K562 (cell line): ENCODE data around the gene UBAC2. TPM values are rescaled to one million over a fixed set of nuclear protein-coding genes. Genes with fewer than 3 reads are reported as not detected.

Experiments
- ATAC-seq: fragments of 200-7000 bp; cut with Tn5 transposase; 3 replicates; pipeline ENCODE4 v1.9.1; 2020; ENCODE audit warnings: moderate library complexity
- BruUV-seq: library from RNA; stranded (reverse); fragments of 400-500 nt; replicated peaks from 2 replicates; lab custom pipeline; 2021; lab: Mats Ljungman, UMichigan
- CTCF ChIA-PET: fragments of 300-600 bp; formaldehyde crosslinking; extraction: SDS; loops from one replicate; lab custom pipeline; 2021; ENCODE audit warnings: low intra/inter-chr PET ratio; lab: Yijun Ruan, JAX
- POLR2A ChIA-PET: fragments of 300-600, 350-650 bp; sonication (Branson Sonifier 250); formaldehyde crosslinking; extraction: SDS; loops from one replicate; lab custom pipeline; 2021; ENCODE audit warnings: antibody characterized with exemption, inconsistent platforms; lab: Yijun Ruan, JAX
- DNase-seq, 4 experiments: peaks; one replicate each; pipeline versions ENCODE4 v3.0.0 to v3.0.0-alpha.2; 2011 to 2018; ENCODE audit warnings: low spot score in 3 of 4, mixed read lengths in 3 of 4; ENCODE audit errors: extremely low read depth in 1 of 4
- FAIRE-seq: peaks from 2 replicates; lab custom pipeline; 2011; peaks lifted over from hg19 to GRCh38; lab: Jason Lieb, UNC
- H2AFZ ChIP-seq: 2 replicates; pipeline ENCODE4 v1.6.0; 2011; ENCODE audit warnings: low read depth, low read length, control low read depth, inconsistent platforms
- H3K27ac ChIP-seq: fragments of 200-600 bp; 3 replicates; pipeline ENCODE4 v1.8.0; 2011; ENCODE audit warnings: low read depth, mild to moderate bottlenecking, control low read depth, inconsistent platforms, low read length, moderate library complexity, mixed read lengths; ENCODE audit errors: extremely low read depth
- H3K27me3 ChIP-seq, 2 experiments: fragments of 300-600 bp in 1 of 2; 2 replicates in 1 of 2; 3 replicates in 1 of 2; pipeline versions ENCODE4 v1.6.0 to v1.8.0; 2011; ENCODE audit warnings: inconsistent platforms in 2 of 2, low read length in 2 of 2, mild to moderate bottlenecking in 1 of 2, mixed read lengths in 1 of 2, moderate library complexity in 1 of 2; ENCODE audit not compliant: control insufficient read depth in 2 of 2, insufficient read depth in 2 of 2
- H3K36me3 ChIP-seq: fragments of 300-600 bp; 3 replicates; pipeline ENCODE4 v1.8.0; 2011; ENCODE audit warnings: mild to moderate bottlenecking, low read length, inconsistent platforms; ENCODE audit not compliant: control insufficient read depth, insufficient read depth
- H3K4me1 ChIP-seq, 2 experiments: fragments of 200-600 bp in 1 of 2; replicated peaks in 1 of 2; 2 replicates in 1 of 2; 3 replicates in 1 of 2; pipeline versions ENCODE4 v1.5.1 to v1.8.0; 2011; ENCODE audit warnings: inconsistent platforms in 2 of 2, low read length in 2 of 2, mild to moderate bottlenecking in 1 of 2, mixed read lengths in 1 of 2, moderate library complexity in 1 of 2; ENCODE audit not compliant: control insufficient read depth in 2 of 2, insufficient read depth in 2 of 2
- H3K4me2 ChIP-seq: 2 replicates; pipeline ENCODE4 v1.6.1; 2011; ENCODE audit warnings: low read length, control low read depth, inconsistent platforms, mixed read lengths; ENCODE audit not compliant: insufficient read depth
- H3K4me3 ChIP-seq: fragments of 200-600 bp; sonication (generic), shearing (Covaris generic); 2 replicates; pipeline ENCODE4 v1.5.1; 2016; ENCODE audit warnings: control low read depth, inconsistent platforms
- H3K79me2 ChIP-seq: fragments of 200-600 bp; 3 replicates; pipeline ENCODE4 v1.8.0; 2011; ENCODE audit warnings: low read length, inconsistent platforms; ENCODE audit not compliant: control insufficient read depth, insufficient read depth
- H3K9ac ChIP-seq, 2 experiments: 2 replicates each; pipeline versions ENCODE4 v1.6.0 to v1.6.1; 2011; ENCODE audit warnings: low read depth in 2 of 2, low read length in 2 of 2, control low read depth in 1 of 2, inconsistent platforms in 1 of 2, mild to moderate bottlenecking in 1 of 2, mixed read lengths in 1 of 2; ENCODE audit not compliant: insufficient read depth in 1 of 2
- H3K9me1 ChIP-seq: one replicate; pipeline ENCODE4 v1.6.0; 2011; ENCODE audit warnings: inconsistent platforms, mild to moderate bottlenecking, low read length, moderate library complexity; ENCODE audit not compliant: control insufficient read depth, insufficient read depth
- H3K9me3 ChIP-seq: replicated peaks from 2 replicates; pipeline ENCODE4 v1.5.1; 2011; ENCODE audit warnings: low read depth, low read length, inconsistent platforms; ENCODE audit not compliant: control insufficient read depth, insufficient read depth
- H4K20me1 ChIP-seq: replicated peaks from 2 replicates; pipeline ENCODE4 v1.6.1; 2011; ENCODE audit warnings: low read length, inconsistent platforms, mixed read lengths; ENCODE audit not compliant: control insufficient read depth, insufficient read depth
- CHD4 ChIP-seq: fragments of 200-600 bp; sonication (generic); IDR thresholded peaks from 3 replicates; pipeline ENCODE4 v1.6.1; 2012; ENCODE audit warnings: low read depth, mild to moderate bottlenecking, mixed read lengths, low read length, inconsistent platforms; ENCODE audit not compliant: insufficient read depth, insufficient replicate concordance, poor library complexity, severe bottlenecking
- EGR1 ChIP-seq: fragments of 450-650 bp; conservative IDR thresholded peaks from 2 replicates; pipeline ENCODE4 v1.6.1; 2017; ENCODE audit warnings: mild to moderate bottlenecking
- GMEB1 ChIP-seq: fragments of 250-450 bp; sonication (Bioruptor Pico); IDR thresholded peaks from 2 replicates; pipeline ENCODE4 v1.4.0; 2020; ENCODE audit warnings: mild to moderate bottlenecking
- HDAC1 ChIP-seq, 2 experiments: fragments of 450-650 bp; IDR thresholded peaks; 2 replicates each; pipeline ENCODE4 v1.6.1; 2016 to 2017; ENCODE audit warnings: inconsistent platforms in 1 of 2, mild to moderate bottlenecking in 1 of 2, moderate library complexity in 1 of 2
- MYNN ChIP-seq, 2 experiments: sonication (generic); formaldehyde crosslinking in 1 of 2; IDR thresholded peaks; 2 replicates each; pipeline versions ENCODE4 v1.5.0 to v1.6.1; 2016 to 2020; ENCODE audit warnings: antibody characterized with exemption in 1 of 2, missing genetic modification reagents in 1 of 2
- TRIM28 ChIP-seq: fragments of 450-650 bp; IDR thresholded peaks from 2 replicates; pipeline ENCODE4 v1.6.1; 2017
- ZNF551 ChIP-seq: fragments of 250-450 bp; sonication (Bioruptor Pico); IDR thresholded peaks from 2 replicates; pipeline ENCODE4 v1.5.0; 2021; ENCODE audit warnings: mild to moderate bottlenecking, moderate library complexity
- WGBS: fragments of 100-300 bp; shearing (Covaris generic); methylation state at CpG from one replicate; pipeline ENCODE4 v1.1.6; 2016; ENCODE audit warnings: low coverage, mixed read lengths; ENCODE audit not compliant: insufficient coverage; ENCODE audit errors: missing lambda C conversion rate; 5-methylcytosine and 5-hydroxymethylcytosine counted together
- in situ Hi-C: fragments of 300-500 bp; cut with MboI; formaldehyde crosslinking; loops from 4 replicates; pipeline ENCODE4 v1.15.0; 2018; ENCODE audit warnings: inconsistent platforms, mixed read lengths
- intact Hi-C: fragments of 100-400 bp; cut with micrococcal nuclease; formaldehyde crosslinking; loops from 2 replicates; pipeline ENCODE4 v1.14.2; 2022
- polyA plus RNA-seq, 8 experiments: library from polyadenylated mRNA; depleted of rRNA in 4 of 8; stranded (reverse) in 5 of 8; unstranded in 3 of 8; fragments of >200 nt; fragmentation: Nextera tagmentation in 2 of 8; fragmentation: Illumina TruSeq in 1 of 8; extraction: Ambion mirVana in 2 of 8; extraction: Trizol in 1 of 8; gene quantifications; 2 replicates each; pipeline versions ENCODE4 v1.2.1 to v1.2.3, GENCODE V29; 2011 to 2014; ENCODE audit warnings: inconsistent platforms in 1 of 8, missing spikeins in 1 of 8
- total RNA-seq, 7 experiments: library from RNA; depleted of rRNA in 6 of 7; stranded (reverse); fragments of >200 nt in 6 of 7; fragmentation: Illumina TruSeq in 2 of 7; extraction: Trizol in 2 of 7; gene quantifications; 2 replicates each; pipeline versions ENCODE4 v1.2.1 to v1.2.3, GENCODE V29; 2011 to 2021; ENCODE audit warnings: low replicate concordance in 1 of 7
- TF ChIP-seq, protein P1 (sequence below): fragments of 200-400 bp; formaldehyde crosslinking; IDR thresholded peaks from 2 replicates; pipeline ENCODE4 v1.6.1; 2017; ENCODE audit warnings: mild to moderate bottlenecking, low read depth, low read length, moderate library complexity
- TF ChIP-seq, protein P2 (sequence below): sonication (generic); formaldehyde crosslinking; IDR thresholded peaks from 2 replicates; pipeline ENCODE4 v1.8.0; 2023; ENCODE audit warnings: mild to moderate bottlenecking, missing genetic modification reagents

The UBAC2 gene
- total and polyA plus RNA-seq, 9 of the 15 experiments (the other 6 are each of a cell fraction or from before 2014, with no cell fraction given) = 6.0 to 84.1 (median 32.3) TPM

DNA sequence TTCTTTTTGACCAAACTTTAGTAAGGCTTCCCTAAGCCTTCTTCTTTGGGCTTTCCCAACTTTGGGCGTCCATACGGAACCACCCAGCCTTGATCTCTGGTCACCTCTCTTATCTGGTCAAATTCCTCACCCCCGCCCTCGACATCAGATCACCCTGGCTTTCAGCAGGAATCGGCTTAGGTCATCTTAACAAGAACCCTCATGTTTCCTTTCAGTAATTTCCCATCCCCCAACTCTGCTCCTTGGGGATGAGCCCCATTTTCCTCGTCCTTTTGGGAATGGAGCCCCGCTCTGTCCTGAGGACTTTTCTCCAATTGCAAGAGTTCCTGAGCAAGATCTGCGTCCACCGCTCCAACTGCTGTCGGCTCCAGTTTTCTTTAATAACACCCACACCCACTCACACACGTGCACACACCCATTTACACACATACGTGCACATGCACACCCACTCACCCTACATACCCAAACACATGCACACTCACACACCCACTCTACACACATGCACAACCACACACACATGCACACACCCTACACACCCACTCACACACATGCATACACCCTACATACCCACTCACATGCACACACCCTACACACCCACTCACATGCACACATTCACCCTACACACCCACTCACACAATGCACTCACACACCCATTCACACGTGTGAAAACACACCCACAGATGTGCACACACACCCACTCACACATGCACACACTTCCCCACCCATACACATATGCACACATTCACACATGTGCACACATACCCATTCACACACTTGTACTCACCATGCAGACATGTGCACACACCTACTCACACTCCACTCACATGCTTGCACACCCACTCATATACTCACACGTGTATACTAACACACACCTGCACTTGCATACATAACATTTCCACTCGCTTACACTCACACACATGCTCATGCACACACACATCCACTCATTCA lies 213.7 kb downstream of the UBAC2 start:
- CTCF ChIA-PET = no interaction called here
- no peaks in the 10 kb centered on the region for H4K20me1 ChIP-seq

More for the DNA sequence above, 213.7 kb downstream of the UBAC2 start:
- no TSS peak for BruUV-seq
- TF ChIP-seq, protein P1, sequence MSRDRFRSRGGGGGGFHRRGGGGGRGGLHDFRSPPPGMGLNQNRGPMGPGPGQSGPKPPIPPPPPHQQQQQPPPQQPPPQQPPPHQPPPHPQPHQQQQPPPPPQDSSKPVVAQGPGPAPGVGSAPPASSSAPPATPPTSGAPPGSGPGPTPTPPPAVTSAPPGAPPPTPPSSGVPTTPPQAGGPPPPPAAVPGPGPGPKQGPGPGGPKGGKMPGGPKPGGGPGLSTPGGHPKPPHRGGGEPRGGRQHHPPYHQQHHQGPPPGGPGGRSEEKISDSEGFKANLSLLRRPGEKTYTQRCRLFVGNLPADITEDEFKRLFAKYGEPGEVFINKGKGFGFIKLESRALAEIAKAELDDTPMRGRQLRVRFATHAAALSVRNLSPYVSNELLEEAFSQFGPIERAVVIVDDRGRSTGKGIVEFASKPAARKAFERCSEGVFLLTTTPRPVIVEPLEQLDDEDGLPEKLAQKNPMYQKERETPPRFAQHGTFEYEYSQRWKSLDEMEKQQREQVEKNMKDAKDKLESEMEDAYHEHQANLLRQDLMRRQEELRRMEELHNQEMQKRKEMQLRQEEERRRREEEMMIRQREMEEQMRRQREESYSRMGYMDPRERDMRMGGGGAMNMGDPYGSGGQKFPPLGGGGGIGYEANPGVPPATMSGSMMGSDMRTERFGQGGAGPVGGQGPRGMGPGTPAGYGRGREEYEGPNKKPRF = no peak
- peak; percentile 20 for TF ChIP-seq EGR1
- TF ChIP-seq MYNN (IDR thresholded peaks at IDR 0.05) = 0 out of 2 replicates have a peak, but pooled peaks have one; percentile 19
- no peak for TF ChIP-seq MYNN (CRISPR knock-in tag; IDR thresholded peaks at IDR 0.05)
- no peak for TF ChIP-seq TRIM28
- TF ChIP-seq, protein P2, sequence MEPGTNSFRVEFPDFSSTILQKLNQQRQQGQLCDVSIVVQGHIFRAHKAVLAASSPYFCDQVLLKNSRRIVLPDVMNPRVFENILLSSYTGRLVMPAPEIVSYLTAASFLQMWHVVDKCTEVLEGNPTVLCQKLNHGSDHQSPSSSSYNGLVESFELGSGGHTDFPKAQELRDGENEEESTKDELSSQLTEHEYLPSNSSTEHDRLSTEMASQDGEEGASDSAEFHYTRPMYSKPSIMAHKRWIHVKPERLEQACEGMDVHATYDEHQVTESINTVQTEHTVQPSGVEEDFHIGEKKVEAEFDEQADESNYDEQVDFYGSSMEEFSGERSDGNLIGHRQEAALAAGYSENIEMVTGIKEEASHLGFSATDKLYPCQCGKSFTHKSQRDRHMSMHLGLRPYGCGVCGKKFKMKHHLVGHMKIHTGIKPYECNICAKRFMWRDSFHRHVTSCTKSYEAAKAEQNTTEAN = peak; percentile 97
- TF ChIP-seq HDAC1 (IDR thresholded peaks at IDR 0.05) = no peak
- TF ChIP-seq ZNF551 = no peak
- no peak for TF ChIP-seq GMEB1 (CRISPR knock-in tag)
- no peak for TF ChIP-seq CHD4
- Histone ChIP-seq H3K9me1 (no peaks in the 10 kb centered on the region), H3K4me1 (peaks cover 3 to 25% of the 10 kb centered on the region in 2 experiments; a peak in 3 of 5 replicates), H3K9me3 (no peaks in the 10 kb centered on the region), H3K4me3 (no peak overlapping the region), H3K79me2 (no peaks in the 10 kb centered on the region), H3K27me3 (no peaks in the 10 kb centered on the region), H3K36me3 (no peaks in the 10 kb centered on the region), H2AFZ (no peak overlapping the region), H3K4me2 (no peak overlapping the region), H3K9ac (no peak overlapping the region), H3K27ac (no peak overlapping the region)
- ATAC-seq = no peak
- 41% methylated on average over 13 of the region's 15 CpGs for WGBS
- no peak for FAIRE-seq
- in situ Hi-C loops = no loop called here
- POLR2A ChIA-PET = no interaction called here
- intact Hi-C loops = no loop called here
- no peak for DNase-seq
